ENCODE results near the gene RAVER2.

DNA sequence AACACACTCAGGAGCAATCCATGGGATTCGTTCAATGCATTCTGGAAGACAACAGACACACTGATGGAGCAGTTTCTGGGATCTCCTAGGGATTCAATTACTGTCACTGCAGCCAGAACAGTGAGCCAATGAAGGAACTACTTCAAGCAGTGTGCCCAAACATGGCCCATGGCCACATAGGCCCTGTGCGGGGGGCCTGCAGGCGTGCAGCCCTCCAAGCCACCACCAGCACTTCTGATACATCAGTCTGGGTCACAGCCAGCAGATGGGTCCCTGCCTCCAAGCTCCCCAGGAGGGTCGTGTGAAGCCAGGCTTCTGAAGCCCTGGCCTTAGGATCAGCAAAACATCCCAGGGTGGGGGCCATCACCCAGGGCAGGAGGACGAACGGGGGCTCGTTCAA lies 99.3 kb downstream of the RAVER2 start:
- TF ChIP-seq, protein P1, sequence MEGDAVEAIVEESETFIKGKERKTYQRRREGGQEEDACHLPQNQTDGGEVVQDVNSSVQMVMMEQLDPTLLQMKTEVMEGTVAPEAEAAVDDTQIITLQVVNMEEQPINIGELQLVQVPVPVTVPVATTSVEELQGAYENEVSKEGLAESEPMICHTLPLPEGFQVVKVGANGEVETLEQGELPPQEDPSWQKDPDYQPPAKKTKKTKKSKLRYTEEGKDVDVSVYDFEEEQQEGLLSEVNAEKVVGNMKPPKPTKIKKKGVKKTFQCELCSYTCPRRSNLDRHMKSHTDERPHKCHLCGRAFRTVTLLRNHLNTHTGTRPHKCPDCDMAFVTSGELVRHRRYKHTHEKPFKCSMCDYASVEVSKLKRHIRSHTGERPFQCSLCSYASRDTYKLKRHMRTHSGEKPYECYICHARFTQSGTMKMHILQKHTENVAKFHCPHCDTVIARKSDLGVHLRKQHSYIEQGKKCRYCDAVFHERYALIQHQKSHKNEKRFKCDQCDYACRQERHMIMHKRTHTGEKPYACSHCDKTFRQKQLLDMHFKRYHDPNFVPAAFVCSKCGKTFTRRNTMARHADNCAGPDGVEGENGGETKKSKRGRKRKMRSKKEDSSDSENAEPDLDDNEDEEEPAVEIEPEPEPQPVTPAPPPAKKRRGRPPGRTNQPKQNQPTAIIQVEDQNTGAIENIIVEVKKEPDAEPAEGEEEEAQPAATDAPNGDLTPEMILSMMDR (IDR thresholded peaks at IDR 0.05): no peak
- TF ChIP-seq, protein P2, sequence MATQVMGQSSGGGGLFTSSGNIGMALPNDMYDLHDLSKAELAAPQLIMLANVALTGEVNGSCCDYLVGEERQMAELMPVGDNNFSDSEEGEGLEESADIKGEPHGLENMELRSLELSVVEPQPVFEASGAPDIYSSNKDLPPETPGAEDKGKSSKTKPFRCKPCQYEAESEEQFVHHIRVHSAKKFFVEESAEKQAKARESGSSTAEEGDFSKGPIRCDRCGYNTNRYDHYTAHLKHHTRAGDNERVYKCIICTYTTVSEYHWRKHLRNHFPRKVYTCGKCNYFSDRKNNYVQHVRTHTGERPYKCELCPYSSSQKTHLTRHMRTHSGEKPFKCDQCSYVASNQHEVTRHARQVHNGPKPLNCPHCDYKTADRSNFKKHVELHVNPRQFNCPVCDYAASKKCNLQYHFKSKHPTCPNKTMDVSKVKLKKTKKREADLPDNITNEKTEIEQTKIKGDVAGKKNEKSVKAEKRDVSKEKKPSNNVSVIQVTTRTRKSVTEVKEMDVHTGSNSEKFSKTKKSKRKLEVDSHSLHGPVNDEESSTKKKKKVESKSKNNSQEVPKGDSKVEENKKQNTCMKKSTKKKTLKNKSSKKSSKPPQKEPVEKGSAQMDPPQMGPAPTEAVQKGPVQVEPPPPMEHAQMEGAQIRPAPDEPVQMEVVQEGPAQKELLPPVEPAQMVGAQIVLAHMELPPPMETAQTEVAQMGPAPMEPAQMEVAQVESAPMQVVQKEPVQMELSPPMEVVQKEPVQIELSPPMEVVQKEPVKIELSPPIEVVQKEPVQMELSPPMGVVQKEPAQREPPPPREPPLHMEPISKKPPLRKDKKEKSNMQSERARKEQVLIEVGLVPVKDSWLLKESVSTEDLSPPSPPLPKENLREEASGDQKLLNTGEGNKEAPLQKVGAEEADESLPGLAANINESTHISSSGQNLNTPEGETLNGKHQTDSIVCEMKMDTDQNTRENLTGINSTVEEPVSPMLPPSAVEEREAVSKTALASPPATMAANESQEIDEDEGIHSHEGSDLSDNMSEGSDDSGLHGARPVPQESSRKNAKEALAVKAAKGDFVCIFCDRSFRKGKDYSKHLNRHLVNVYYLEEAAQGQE (IDR thresholded peaks at IDR 0.05; ENCODE audit: insufficient read depth in 1 of 2, low read depth in 2 of 2, low read length in 1 of 2): no peak
- TF ChIP-seq POLR2AphosphoS5 (IDR thresholded peaks at IDR 0.05; ENCODE audit: low read depth, low read length) (no peak), TCF7L2 (IDR thresholded peaks at IDR 0.05; ENCODE audit: low read depth, low read length) (no peak)
